ENCODE results near the gene PSMC4.
A peak's percentile ranks its signal among the peaks of the same experiment; 100 is the strongest.

Gene PSMC4

GRCh38 chr19:39970675-39971379 lies at the start of gene PSMC4:
TSS of gene PSMC4 (plus strand) at chr19:39971165. CDS start at chr19:39971203, 38 bp downstream.
- DNase-seq (ENCODE audit: low spot score) = peak; percentile 99

DNA sequence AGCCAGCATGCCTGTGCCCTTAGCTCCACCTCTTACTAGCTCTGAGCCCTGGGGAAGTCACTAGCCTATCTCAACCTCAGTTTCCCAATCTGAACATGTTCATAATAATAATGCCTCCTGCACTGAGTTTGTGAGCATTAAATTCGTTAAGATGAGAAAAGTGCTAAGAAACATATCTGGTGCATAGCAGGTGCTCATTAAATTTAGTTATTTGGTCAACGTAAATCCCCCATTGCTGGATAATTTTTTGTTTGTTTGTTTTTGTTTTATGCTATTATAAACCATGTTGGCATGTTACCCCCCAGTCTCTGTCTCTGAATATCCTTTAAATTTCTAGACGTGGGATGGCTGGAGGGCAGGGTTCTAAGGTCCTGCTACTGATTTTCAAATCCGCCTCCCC lies 47.1 kb upstream of the PSMC4 start:
- DNase-seq (ENCODE audit: low spot score) = no peak

GRCh38 chr19:39924389-39924788 lies 46.6 kb upstream of the PSMC4 start:
- no peak for DNase-seq (ENCODE audit: low spot score)

GRCh38 chr19:39924952-39925351 lies 46.0 kb upstream of the PSMC4 start:
- no peak for DNase-seq (ENCODE audit: low spot score)

GRCh38 chr19:39926170-39926760 lies 44.7 kb upstream of the PSMC4 start:
- DNase-seq (ENCODE audit: low spot score) = no peak

DNA sequence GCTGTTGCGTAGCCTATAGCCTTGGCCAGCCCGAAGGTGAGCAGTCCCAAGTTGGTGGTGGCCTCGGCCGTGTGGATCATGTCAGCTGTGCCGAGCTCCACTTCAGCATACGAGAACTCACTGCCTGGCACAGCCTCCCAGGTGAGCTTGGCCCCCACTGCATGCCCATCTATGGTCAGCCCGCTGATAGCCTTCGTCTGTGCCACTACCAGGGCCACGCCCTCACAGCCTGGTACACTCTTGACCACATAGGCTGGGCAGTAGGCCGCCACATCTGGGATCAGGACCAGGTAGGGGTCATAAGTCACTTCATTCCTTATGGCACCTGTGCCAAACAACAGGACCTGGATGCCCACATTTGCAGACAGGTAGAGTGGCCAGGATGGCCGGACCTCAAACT lies 43.9 kb upstream of the PSMC4 start:
- no peak for DNase-seq (ENCODE audit: low spot score)

- no peak for DNase-seq (ENCODE audit: low spot score)
Observed at GRCh38 chr19:39927524-39928356, 43.2 kb upstream of the PSMC4 start.

DNA sequence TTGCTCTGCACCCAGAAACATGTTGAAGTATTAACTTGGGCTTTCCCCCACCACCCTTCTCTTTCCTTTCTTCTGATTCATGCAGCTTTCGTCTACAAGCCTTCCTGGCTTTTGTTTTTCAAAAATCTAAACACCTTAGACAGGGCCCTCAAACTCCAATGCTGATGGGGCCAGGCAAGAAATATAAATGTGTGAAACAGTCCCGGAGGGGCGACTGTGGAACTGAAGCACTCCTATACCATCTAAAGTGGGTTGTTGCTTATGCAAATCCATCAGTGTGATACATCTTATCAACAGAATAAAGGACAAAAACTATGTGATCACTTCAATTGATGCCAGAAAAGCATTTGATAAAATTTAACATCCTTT lies 42.6 kb upstream of the PSMC4 start:
- no peak for DNase-seq (ENCODE audit: low spot score)

DNA sequence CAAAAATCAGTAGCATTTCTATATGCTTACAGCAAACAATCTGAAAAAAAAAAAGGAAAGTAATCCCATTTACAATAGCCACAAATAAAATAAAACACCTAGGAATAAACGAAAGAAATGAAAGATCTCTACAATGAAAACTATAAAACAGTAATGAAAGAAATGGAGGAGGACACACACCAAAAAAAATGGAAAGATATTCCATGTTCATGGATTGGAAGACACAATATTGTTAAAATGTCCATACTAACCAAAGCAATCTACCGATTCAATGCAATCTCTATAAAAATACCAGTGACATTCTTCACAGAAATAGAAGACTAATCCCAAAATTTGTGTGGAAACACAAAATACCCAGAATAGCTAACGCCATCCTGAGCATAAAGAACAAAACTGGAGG lies 41.2 kb upstream of the PSMC4 start:
- no peak for DNase-seq (ENCODE audit: low spot score)

DNA sequence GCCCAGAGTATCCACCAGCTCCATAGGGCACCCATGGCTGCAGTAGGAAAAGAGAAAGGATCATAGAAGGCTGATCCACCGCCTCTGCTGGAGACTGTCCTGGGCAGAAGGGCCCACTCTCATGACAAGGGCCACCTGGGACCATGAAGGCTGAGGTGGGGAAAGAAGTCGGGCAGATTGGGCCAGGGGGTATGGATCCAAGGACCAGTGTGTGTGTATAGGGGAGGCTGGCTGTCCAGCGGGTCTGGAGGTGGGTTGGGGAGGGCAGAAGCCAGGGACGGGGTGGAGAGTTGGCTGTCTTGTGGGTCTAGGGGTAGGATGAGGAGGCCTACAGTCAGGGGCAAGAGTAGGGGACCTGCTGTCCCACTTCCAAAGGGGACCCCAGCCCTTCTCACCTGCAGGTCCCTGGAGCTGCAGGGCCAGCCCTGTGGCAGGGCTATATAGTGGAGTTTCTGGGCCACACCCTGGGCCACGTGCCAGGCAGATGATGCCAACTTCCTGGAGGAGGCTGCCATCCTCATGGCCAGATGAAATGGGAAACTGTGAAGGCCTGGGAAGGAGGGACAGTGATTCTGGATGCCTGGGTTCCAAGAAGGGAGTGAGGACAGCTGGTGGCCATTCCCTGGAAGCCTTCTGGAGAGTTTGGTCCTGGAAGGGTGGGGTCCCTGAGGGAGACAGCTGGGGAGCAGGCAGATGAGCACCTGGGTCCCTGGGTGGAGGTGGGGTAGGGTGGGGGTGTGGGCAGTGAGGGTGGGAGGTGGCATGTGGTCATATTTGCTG lies 36.2 kb upstream of the PSMC4 start, which contains the start of gene FCGBP:
TSS of gene FCGBP (minus strand) at position 51 of the 780 bp plus-strand sequence.
- DNase-seq (ENCODE audit: low spot score) = no peak

GRCh38 chr19:39935364-39935661 lies 35.7 kb upstream of the PSMC4 start:
- DNase-seq (ENCODE audit: low spot score) = no peak

DNA sequence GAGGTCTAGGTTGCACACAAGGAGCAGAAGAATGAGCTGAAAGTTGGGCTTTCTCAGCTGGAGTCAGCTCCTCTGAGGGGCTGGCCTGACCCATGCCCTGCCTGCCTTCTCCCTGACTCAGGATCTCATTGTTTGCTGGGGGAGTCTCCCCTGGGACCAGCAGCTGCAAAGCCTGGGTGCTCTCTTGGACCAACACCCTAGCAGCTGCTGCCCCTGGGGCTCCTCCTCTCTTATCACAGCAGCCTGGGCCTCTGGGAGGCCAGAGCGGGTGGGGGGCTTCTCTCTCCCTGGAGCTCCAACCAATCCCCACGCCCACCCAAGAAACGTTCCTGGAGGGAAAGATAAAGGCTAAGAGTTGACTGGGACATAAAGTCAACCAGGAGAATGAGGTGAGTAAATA lies 34.9 kb upstream of the PSMC4 start:
- no peak for DNase-seq (ENCODE audit: low spot score)

GRCh38 chr19:39936622-39937021 lies 34.3 kb upstream of the PSMC4 start:
- no peak for DNase-seq (ENCODE audit: low spot score)

DNA sequence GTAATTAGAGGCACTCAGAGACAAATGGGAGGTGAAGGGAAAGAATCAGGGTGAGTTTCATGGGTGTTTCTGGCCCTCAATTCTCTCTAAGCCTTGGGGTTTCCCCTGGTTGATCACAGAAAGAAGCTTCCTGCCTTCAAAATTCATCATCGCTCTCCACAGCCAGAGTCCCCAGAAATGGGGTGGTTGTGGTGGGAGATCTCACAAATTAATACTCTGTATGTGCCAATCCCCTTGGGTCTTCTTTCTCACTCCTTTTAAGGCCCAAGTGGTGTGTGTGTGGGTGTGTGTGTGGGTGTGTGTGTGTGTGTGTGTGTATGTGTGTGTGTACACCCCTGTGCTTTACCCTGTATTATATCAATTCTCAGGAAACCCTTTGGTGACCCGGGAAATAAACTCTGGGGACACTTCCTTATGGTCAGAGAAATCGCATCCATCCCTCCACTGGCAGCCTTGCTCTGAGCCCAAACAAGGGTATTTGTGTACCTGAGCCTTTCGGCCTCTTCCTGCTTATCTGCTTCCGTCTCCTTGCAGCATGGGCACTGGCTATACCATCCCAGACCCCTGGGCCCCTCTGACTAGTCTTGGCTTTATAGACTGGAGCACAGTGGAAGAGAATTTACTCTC lies 33.8 kb upstream of the PSMC4 start:
- DNase-seq (ENCODE audit: low spot score) = peak; percentile 54

- DNase-seq (ENCODE audit: low spot score) = no peak
Observed at GRCh38 chr19:39937787-39938186, 33.2 kb upstream of the PSMC4 start.

DNA sequence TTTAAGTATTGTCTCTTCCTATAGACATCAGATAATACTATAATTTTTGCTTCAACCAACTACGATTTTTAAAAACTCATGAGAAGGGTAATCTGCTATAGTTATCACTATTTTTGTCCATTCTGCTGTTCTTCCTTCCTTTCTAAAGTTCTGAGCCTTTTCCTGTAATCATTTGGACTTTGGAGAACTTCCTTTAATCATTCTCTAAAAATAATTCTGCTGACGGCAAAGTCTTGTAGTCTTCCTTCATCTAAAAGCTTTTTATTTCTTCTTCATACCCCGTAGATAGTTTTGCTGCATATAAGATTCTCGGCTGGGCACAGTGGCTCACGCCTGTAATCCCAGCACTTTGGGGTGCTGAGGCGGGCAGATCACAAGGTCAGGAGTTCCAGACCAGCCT lies 31.4 kb upstream of the PSMC4 start:
- DNase-seq (ENCODE audit: low spot score) = no peak

GRCh38 chr19:39940221-39940833 lies 30.6 kb upstream of the PSMC4 start:
- DNase-seq (ENCODE audit: low spot score) = no peak

- DNase-seq (ENCODE audit: low spot score) = no peak
Observed at GRCh38 chr19:39941151-39941550, 29.8 kb upstream of the PSMC4 start.

GRCh38 chr19:39941615-39942365 lies 29.2 kb upstream of the PSMC4 start:
- DNase-seq (ENCODE audit: low spot score) = peak; percentile 66

DNA sequence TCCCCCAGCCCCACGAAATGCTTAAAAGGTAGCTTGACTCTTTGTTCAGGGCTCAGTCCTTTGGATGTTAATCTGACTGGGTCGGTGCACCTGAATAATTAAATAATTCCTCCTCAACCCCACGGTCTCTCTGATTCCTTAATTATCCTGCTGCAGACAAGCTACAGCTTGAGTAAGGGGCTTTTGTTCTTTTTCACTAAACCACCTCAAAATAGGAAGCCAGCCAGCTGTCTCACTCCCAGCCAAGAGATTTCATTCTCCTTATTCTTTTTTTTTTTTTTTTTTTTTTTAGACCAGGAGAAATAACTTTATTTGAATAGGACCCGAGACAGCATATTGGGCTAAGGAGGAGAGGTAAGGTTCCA lies 28.6 kb upstream of the PSMC4 start:
- no peak for DNase-seq (ENCODE audit: low spot score)

GRCh38 chr19:39943586-39943985 lies 27.4 kb upstream of the PSMC4 start:
- no peak for DNase-seq (ENCODE audit: low spot score)
